ENCODE results near the gene SUSD3.

SUSD3 gene

GRCh38 chr9:93072383-93072795 lies 13.9 kb downstream of the SUSD3 start:
- in situ Hi-C loops (cut with HindIII; ENCODE audit: low sequenced_read_pairs): no loop called here

GRCh38 chr9:93076101-93076791 lies 17.7 kb downstream of the SUSD3 start:
- in situ Hi-C loops (cut with HindIII; ENCODE audit: low sequenced_read_pairs): no loop called here

- in situ Hi-C loops (cut with HindIII; ENCODE audit: low sequenced_read_pairs): no loop called here
These were observed 18.3 kb downstream of the SUSD3 start for GRCh38 chr9:93076792-93077128.

DNA sequence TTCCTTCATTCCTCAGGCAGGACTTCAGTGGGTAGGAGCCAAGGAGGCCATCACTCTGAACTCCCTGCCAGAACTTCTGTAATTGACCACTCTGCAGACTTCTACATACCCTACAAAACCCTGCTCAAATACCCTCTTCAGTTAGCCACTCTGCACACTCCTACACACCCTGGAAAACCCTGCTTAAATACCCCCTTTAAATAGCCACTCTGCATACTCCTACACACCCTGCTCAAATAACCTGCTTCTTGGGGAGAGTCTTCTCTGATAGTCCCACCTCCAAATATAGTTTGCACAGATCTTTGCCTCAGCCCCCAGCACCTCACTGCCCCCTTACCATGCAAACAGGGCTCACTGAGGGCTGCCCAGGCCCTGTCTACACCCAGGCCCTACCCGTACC lies 18.9 kb downstream of the SUSD3 start:
- in situ Hi-C loops (cut with HindIII; ENCODE audit: low sequenced_read_pairs): no loop called here

DNA sequence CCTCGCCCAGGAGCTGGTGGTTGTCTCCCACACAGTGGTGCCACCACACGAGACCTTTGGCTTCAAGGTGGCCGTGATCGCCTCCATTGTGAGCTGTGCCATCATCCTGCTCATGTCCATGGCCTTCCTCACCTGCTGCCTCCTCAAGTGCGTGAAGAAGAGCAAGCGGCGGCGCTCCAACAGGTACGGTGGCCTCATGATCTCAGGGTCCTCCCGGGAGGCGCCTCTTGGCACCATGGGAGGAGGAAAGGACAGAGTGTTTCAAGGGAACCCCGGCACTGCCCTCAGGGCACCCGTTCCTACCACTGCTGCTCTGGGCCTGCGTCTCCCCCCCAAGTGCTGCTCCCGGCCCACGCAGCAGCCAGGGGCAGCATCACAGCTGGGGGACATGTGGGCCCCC lies 19.3 kb downstream of the SUSD3 start:
- in situ Hi-C loops (cut with HindIII; ENCODE audit: low sequenced_read_pairs): no loop called here

- in situ Hi-C loops (cut with HindIII; ENCODE audit: low sequenced_read_pairs): no loop called here
These were observed 20.9 kb downstream of the SUSD3 start for GRCh38 chr9:93079371-93079770.

GRCh38 chr9:93080406-93080805 lies 21.9 kb downstream of the SUSD3 start:
- in situ Hi-C loops (cut with HindIII; ENCODE audit: low sequenced_read_pairs): no loop called here

DNA sequence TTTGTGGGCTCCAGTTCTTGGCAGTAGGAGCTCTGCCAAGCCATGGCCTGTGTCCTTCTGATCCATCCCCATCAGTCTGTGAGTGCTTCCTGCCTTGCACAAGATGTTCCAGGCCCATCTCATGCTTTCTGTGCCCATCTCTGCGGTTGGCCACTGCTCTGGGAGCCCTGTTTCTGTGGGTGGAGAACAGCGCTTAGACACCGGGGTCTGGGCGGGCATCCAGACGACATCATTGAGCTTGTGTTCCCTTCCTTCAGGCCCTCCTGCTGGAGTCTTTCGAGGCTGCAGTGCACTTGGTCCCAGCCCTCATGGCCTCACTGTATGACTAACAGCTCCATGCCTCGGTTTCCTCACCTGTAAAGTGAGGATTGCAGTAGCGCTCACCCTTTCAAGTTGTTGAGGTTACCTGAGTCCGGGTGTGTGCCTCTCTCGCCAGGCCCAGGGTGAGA lies 22.6 kb downstream of the SUSD3 start:
- in situ Hi-C loops (cut with HindIII; ENCODE audit: low sequenced_read_pairs): no loop called here

GRCh38 chr9:93081931-93082330 lies 23.4 kb downstream of the SUSD3 start:
- in situ Hi-C loops (cut with HindIII; ENCODE audit: low sequenced_read_pairs): no loop called here

GRCh38 chr9:93082841-93083411 lies 24.4 kb downstream of the SUSD3 start:
- in situ Hi-C loops (cut with HindIII; ENCODE audit: low sequenced_read_pairs): no loop called here

- in situ Hi-C loops (cut with HindIII; ENCODE audit: low sequenced_read_pairs): no loop called here
These were observed 25.3 kb downstream of the SUSD3 start for GRCh38 chr9:93083592-93084470.

GRCh38 chr9:93084471-93084881 lies 26.0 kb downstream of the SUSD3 start:
- in situ Hi-C loops (cut with HindIII; ENCODE audit: low sequenced_read_pairs): no loop called here

DNA sequence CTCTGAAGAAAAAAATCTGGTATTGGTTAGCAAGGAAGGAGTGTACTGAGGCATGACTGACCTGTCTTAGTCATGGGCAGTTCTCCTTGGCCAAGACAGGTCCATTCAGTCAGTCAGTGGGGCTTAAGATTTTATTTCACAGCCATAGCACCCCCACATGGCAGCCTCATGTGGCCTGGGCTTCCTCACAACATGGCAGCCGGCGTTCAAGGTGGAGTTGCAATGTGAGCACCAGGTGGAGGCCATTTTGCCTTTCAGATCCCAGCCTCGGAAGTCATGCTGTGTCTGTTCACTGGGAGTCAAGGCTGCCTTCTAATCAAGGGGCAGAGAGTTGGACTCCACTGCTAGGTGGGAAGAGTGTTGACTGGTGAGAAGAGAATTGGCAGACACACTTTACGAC lies 27.2 kb downstream of the SUSD3 start:
- in situ Hi-C loops (cut with HindIII; ENCODE audit: low sequenced_read_pairs): no loop called here

GRCh38 chr9:93086447-93087224 lies 28.1 kb downstream of the SUSD3 start:
- in situ Hi-C loops (cut with HindIII; ENCODE audit: low sequenced_read_pairs): no loop called here

- in situ Hi-C loops (cut with HindIII; ENCODE audit: low sequenced_read_pairs): no loop called here
These were observed 29.6 kb downstream of the SUSD3 start for GRCh38 chr9:93087971-93088655.

DNA sequence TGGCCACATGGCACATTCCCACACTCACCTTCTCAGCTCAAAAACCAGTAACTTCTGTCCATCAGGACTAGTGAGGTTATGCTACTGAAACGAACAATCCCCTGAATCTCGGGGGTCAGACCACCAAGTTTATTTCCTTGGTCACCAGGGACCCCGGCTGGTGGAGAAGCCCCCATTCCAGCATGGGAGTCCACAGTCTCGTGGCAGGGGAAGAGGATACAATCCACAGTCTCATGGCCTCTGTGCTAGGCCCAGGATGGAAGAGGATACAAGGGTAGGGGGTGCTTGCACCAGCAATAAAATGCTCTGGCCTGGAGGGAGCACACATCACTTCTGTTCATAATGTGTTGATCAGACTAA lies 30.1 kb downstream of the SUSD3 start:
- in situ Hi-C loops (cut with HindIII; ENCODE audit: low sequenced_read_pairs): no loop called here

GRCh38 chr9:93089024-93089423 lies 30.5 kb downstream of the SUSD3 start:
- in situ Hi-C loops (cut with HindIII; ENCODE audit: low sequenced_read_pairs): no loop called here

DNA sequence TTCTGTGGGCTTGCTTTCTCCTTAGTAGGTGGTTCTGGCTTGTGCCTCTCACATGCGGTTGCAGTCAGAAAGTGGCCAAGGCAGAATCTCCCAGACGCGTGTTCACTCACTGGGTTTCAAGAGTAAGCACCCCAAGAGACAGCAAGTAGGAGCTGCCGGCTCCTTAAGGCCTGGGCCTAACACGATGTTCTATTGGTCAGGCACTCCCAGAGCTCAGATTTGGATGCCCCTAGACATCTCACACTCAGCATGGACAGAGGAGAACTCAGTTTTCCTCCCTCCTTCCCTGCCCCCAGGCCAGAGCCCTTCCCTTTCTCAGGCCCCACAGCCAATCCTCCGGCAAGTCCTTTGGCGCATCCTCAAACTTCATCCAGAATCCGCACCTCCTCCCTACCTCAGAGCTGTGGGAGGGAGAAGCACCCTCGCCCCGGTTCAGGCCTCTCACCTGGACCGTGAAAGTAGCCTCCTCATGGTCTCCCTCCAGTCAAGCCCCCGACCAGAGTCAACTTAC lies 31.0 kb downstream of the SUSD3 start:
- in situ Hi-C loops (cut with HindIII; ENCODE audit: low sequenced_read_pairs): no loop called here

DNA sequence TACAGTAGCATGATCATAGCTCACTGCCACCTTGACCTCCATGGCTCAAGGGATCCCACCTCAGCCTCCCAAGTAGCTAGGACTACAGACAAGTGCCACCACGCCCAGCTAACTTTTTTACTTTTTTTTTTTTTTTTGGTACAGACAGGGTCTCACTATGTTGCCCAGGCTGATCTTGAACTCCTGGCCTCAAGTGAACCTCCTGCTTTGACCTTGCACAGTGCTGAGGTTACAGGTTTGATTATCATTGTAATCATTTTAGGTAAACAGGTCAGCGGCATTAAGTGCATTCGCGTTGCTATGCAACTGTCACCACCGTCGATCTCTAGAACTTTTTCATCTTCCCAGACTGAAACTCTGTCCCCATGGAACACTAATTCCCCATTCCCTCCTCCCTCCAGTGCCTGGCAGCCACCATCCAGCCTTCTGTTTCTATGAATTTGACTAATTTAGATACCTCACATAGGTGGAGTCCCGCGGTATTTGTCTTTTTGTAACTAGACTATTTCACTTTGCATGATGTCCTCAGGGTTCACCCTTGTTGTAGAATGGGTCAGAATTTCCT lies 31.7 kb downstream of the SUSD3 start:
- in situ Hi-C loops (cut with HindIII; ENCODE audit: low sequenced_read_pairs): no loop called here

DNA sequence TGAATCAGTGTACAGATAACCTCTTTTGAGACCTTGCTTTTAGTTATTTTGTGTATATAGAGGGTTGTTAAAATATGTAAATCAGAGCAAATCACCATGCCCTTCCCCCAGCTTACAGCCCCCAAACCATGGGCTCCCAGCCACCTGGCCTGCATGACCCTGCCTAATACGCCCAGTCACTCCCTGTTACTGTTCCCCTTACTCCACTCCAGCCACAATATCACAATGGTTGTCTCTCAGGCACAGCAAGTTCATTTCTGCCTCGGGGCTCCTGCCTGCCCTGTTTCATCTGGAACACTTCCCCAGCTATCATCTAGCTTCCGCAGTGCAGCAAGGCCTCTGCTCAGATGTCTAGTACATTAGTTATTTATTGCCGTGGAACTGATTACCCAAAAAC lies 32.6 kb downstream of the SUSD3 start:
- in situ Hi-C loops (cut with HindIII; ENCODE audit: low sequenced_read_pairs): no loop called here

Measured in DLD1 (cell line).